Activated naive CD4-positive, alpha-beta T cell treated with anti-CD3 and anti-CD28 coated beads, Interleukin-2, amount 10 ng/mL, durations not matched to agents 7 days and 5 days (primary cell): ENCODE measurements around the gene ZNF771.
A peak's percentile ranks its signal among the peaks of the same experiment; 100 is the strongest.
"Not testable (repeated sequence)": the region's sequence is repeated elsewhere in the genome, so short reads cannot be mapped to it uniquely, and the experiment has no call there.

Experiments
- CTCF ChIA-PET: fragments of 350-600 bp; sonication (Branson Sonifier 250); formaldehyde crosslinking; loops from one replicate; lab custom pipeline; 2021; ENCODE audit warnings: antibody characterized with exemption; lab: Charles Lee
- DNase-seq: peaks from one replicate; pipeline ENCODE4 v3.0.0-alpha.2; 2020
- H3K27ac Mint-ChIP-seq: one replicate; pipeline ENCODE4 v1.8.0; 2021; ENCODE audit warnings: mild to moderate bottlenecking, moderate library complexity, mixed read lengths
- H3K27me3 Mint-ChIP-seq: one replicate; pipeline ENCODE4 v1.8.0; 2021; ENCODE audit warnings: mild to moderate bottlenecking, mixed read lengths
- H3K36me3 Mint-ChIP-seq: one replicate; pipeline ENCODE4 v1.8.0; 2021; ENCODE audit warnings: mixed read lengths
- H3K4me1 Mint-ChIP-seq: one replicate; pipeline ENCODE4 v1.8.0; 2021; ENCODE audit warnings: mixed read lengths
- H3K4me3 Mint-ChIP-seq: one replicate; pipeline ENCODE4 v1.8.0; 2021; ENCODE audit warnings: mild to moderate bottlenecking, moderate library complexity, mixed read lengths
- H3K9me3 Mint-ChIP-seq: one replicate; pipeline ENCODE4 v1.8.0; 2021; ENCODE audit warnings: mixed read lengths

Gene ZNF771

DNA sequence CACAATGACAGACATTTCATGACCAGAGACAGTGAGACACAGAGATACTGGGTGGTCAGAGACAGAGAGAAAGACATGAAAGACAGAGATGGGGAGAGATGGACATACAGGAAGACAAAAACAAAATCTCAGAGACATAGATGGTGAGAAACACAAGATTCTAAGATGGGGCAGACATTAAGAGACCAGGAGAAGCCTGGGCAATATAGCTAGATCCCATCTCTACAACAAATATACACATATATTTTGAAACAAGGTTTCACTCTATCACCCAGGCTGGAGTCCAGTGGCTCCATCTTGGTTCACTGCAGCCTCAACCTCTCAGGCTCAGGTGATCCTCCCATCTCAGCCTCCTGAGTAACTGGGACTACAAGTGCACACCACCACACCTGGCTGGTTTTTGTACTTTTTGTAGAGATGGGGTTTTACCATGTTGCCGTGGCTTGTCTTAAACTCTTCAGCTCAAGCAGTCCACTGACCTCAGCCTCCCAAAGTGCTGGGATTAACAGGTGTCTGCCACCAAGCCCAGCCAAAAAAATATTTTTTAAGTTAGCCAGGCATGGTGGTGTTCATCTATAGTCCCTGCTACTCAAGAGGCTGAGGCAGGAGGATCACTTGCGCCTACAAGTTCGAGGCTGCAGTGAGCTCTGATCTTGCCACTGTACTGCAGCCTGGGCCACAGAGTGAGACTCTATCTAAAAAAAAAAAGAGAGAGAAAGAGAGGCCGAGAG, 27.2 kb upstream of the ZNF771 start:
- H3K4me3 Mint-ChIP-seq: peak overlapping the region; percentile 83
- peak overlapping the region; percentile 97 for H3K27ac Mint-ChIP-seq
- peaks cover 43% of the 10 kb centered on the region for H3K36me3 Mint-ChIP-seq
- DNase-seq: no peak
- H3K27me3 Mint-ChIP-seq: no peaks in the 10 kb centered on the region
- peaks cover 75% of the 10 kb centered on the region for H3K4me1 Mint-ChIP-seq
- H3K9me3 Mint-ChIP-seq: no peaks in the 10 kb centered on the region
- CTCF ChIA-PET: interaction anchor here (1.0 to 1.2 kb wide), 3 partner anchors 9 to 29 kb away, joined by 3 read pairs; no protein-coding TSS in a partner anchor

DNA sequence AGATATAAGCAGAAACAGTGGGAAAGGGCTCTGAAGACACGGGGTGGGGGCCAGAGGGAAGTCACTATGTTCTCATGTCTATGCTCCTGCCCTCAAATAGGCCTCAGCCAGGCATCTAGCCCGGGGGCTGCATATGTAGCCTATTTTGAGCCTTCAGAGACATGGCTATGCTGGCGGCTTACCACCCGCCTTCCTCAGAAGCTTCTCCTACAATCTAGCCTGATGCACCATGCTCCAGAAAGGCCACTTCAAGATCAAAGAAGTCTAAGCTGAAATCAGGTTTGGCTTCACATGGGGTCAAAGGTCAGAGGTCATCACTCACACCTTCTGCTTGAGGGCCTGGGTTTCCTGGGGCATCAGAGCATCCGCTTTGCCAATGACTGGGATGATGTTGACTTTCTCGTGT, 26.6 kb upstream of the ZNF771 start:
- peak overlapping the region; percentile 83 for H3K4me3 Mint-ChIP-seq
- peaks cover 40% of the 10 kb centered on the region for H3K36me3 Mint-ChIP-seq
- peak; percentile 29 for DNase-seq
- H3K27ac Mint-ChIP-seq: peak overlapping the region; percentile 97
- CTCF ChIA-PET: interaction anchor here (1.0 to 1.2 kb wide), 3 partner anchors 10 to 29 kb away, joined by 3 read pairs; no protein-coding TSS in a partner anchor
- H3K4me1 Mint-ChIP-seq: peaks cover 77% of the 10 kb centered on the region
- no peaks in the 10 kb centered on the region for H3K27me3 Mint-ChIP-seq
- no peaks in the 10 kb centered on the region for H3K9me3 Mint-ChIP-seq

DNA sequence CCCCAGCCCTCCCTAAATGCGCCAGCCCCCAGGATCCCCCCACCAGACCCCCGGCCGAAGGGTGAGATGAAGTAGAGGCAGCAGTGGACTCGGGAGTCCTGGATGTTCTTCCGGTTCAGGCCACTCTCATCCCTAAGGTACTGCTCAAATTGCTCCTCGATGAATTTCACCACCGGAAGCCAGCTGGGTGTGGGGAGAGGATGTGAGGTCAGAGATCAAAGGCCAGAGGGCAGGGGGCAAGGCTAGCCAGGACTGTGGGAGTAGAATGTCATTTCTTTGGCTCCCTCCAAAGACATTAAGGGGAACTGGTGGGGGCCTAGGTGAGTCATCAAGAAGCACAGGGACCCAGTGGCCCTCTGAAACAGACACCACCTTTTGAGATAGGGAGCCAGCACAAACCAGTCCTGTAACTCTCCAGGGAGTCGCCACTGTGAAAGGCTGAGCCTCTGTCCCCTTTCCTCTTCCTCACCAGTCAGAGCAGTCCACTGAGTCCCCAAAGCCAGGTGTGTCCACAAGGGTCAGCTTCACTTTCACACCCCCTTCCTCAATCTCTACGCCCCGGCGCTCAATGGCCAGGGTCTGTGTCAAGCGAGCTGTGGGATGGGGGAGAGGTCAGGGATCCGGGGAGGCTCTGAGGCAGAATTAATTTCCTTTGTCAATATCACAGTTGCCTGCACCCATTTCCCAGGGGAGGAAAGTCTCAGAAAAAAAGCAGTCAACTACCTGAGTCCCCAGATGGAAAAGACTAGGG, 25.9 kb upstream of the ZNF771 start:
- CTCF ChIA-PET: interaction anchor here (2.0 kb wide), 1 partner anchor 10 kb away, joined by 12 read pairs; the partner anchor contains the start of gene TBC1D10B
- peak; percentile 70 for DNase-seq
- H3K27me3 Mint-ChIP-seq: no peaks in the 10 kb centered on the region
- H3K4me3 Mint-ChIP-seq: peak overlapping the region; percentile 83
- no peaks in the 10 kb centered on the region for H3K9me3 Mint-ChIP-seq
- peaks cover 40% of the 10 kb centered on the region for H3K36me3 Mint-ChIP-seq
- peak overlapping the region; percentile 97 for H3K27ac Mint-ChIP-seq
- peaks cover 73% of the 10 kb centered on the region for H3K4me1 Mint-ChIP-seq

DNA sequence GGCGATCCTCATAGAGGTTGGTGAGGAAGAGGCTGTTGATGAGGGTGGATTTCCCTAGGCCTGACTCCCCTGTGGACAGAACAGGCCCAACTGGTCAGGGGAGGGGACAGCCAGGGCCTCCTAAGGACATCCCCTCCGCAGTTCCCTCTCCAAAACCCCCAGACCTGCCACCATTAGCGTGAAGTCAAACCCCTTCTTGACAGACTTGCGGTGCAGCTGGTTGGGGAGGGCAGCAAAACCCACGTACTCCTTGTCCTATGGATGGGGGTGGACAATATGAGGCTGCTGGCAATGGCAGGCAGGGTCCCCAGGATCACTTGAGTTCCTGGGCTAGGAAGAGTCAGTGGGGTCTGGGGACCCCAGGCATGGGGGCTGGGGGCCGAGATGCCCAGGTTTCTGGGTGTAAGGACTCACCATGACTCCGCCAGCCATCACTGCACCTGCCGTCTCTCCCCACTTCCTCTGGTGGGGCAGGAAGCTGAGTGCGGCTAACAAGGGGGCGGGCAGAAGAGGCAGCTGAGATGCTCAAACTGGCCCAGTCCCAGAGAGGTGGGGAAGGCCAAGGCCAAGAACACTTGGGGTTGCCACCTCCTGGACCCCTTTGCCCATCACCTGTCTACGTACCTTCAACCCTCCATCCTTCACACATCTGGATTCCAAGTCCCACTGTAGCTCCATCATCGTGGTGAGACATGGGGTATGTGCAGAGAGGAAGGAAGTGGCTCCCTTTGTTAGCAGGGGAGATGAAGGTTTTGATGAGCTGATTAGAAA, 25.1 kb upstream of the ZNF771 start, which contains the start of gene SEPTIN1:
Gene SEPTIN1, minus strand, starts transcription at position 451 of the 771 bp plus-strand sequence. Its CDS starts 19 bp downstream, at position 432.
- Mint-ChIP-seq H3K27ac (peak within 1 kb of the TSS; percentile 97), H3K4me3 (peak within 1 kb of the TSS; percentile 83), H3K4me1 (peaks cover 66% of the 10 kb centered on the region), H3K27me3 (no peaks in the 10 kb centered on the region), H3K9me3 (no peaks in the 10 kb centered on the region), H3K36me3 (peaks cover 38% of the 10 kb centered on the region)
- CTCF ChIA-PET: interaction anchor here (1.5 to 2.0 kb wide), 2 partner anchors 11 to 14 kb away, joined by 11 to 12 read pairs; partner anchors contain the start of genes TBC1D10B and ZNF48
- DNase-seq: peak; percentile 89

DNA sequence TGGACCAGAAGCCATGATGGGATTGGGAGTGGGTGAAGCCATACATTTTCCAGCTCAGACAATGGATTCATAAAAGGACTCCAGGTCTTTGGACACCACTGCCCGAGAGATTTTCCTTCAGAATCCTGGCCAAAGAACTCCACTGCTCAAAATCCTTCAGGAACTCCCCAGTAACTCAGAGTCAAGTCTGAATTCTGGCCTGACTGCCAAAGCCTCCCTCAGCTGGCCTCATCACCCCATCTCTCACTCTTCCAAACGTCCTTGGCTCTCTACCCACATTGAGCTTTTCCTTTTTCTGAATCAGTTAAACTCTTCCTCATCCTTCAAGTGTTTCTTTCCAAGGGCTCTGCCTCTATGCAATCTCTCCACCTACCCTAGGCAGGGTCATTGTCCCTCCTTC, 23.9 kb upstream of the ZNF771 start:
- Mint-ChIP-seq H3K4me3 (peak overlapping the region; percentile 83), H3K4me1 (peaks cover 56% of the 10 kb centered on the region), H3K36me3 (peaks cover 28% of the 10 kb centered on the region), H3K27ac (peak overlapping the region; percentile 97), H3K9me3 (no peaks in the 10 kb centered on the region), H3K27me3 (no peaks in the 10 kb centered on the region)
- DNase-seq: no peak
- CTCF ChIA-PET: interaction anchor here (0.7 to 1.5 kb wide), 4 partner anchors 10 to 18 kb away, joined by 3 to 11 read pairs (median 4); partner anchors contain the start of gene ZNF48

DNA sequence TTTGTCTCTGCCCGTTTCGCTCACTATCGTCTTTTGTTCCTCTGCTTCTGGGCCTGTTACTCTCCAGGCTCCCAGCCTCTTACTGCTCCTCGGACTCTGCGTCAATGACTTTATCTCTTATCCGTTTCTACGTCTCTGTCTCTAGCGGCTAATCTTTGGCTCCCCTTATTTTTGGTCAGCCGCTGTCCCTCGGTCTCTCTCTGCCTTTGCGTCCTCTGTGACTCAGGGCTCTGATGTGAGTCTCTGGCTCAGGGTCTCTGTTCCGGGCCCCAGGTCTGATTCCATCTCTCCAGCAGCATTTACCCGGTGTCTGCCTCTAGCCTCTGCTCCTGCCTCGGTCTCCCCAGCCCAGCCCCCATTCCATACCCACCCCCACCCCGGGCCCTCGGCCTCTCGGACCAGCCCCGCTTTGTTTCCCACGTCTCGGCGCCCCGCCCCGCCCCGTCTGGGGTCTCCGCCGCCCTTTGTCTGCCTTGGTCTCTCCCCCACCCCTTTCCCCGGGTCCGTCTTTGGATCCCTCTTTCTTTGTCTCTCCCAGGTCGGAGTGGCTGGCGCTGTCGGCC, 12.7 kb upstream of the ZNF771 start:
- peaks cover 37% of the 10 kb centered on the region for H3K4me1 Mint-ChIP-seq
- peaks cover 12% of the 10 kb centered on the region for H3K27me3 Mint-ChIP-seq
- CTCF ChIA-PET: interaction anchor here (1.7 to 2.8 kb wide), 5 partner anchors 10 to 15 kb away, joined by 4 to 11 read pairs (median 9); partner anchors contain the start of genes SEPTIN1 and ZNF771
- peaks cover 24% of the 10 kb centered on the region for H3K36me3 Mint-ChIP-seq
- H3K4me3 Mint-ChIP-seq: peak overlapping the region; percentile 85
- no peak for DNase-seq
- peak overlapping the region; percentile 33 for H3K27ac Mint-ChIP-seq
- H3K9me3 Mint-ChIP-seq: no peaks in the 10 kb centered on the region

DNA sequence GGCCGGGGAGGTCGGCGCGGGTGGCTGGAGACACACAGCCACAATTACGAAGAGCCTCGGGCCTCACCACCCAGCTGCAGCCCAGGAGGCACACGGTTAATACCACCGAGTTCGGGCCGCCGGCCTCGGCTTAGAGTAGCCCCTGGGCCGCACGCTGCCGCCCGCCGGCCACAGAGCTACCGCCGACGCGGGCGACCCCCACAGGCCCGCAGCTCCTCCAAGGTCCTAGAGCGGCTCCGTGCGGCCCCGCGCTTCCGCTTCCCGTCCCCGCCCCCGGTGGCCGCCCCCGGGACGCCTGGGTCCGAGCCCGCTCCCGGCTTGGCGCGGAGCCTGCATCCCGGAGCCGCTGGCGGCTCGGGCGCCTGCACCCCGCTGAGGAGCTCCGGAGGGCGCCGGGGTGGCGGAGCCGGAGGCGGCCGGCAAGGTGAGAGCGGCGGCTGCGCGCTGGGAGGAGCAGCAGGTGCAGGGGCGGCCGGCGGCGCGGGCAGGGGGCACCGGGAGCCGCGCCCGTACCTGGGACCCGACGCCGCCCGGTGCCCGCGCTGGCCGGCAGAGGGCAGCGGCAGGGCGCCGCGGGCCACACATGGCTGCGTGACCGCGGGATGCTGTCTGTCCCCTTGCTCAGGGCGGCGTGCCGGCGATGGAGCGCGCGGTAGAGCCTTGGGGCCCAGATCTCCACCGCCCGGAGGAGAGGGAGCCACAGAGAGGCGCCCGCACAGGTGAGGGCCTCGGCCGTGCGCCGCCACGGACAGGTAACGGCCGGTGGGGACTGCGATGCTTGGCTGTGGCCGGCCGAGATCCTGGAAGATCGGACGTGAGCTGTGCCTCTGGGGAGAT, 12.0 kb upstream of the ZNF771 start, which contains the start of gene ZNF48:
Gene ZNF48, plus strand, starts transcription at position 266 of the 837 bp plus-strand sequence. Its CDS starts 375 bp downstream, at position 641.
- peak within 1 kb of the TSS; percentile 75 for H3K27ac Mint-ChIP-seq
- peaks cover 41% of the 10 kb centered on the region for H3K4me1 Mint-ChIP-seq
- peaks cover 24% of the 10 kb centered on the region for H3K36me3 Mint-ChIP-seq
- CTCF ChIA-PET: interaction anchor here (1.0 to 2.6 kb wide), 7 partner anchors 9 to 17 kb away, joined by 3 to 11 read pairs (median 4); partner anchors contain the start of genes SEPTIN1 and ZNF771
- peaks cover 14% of the 10 kb centered on the region for H3K27me3 Mint-ChIP-seq
- H3K9me3 Mint-ChIP-seq: no peaks in the 10 kb centered on the region
- peak; percentile 69 for DNase-seq
- peak within 1 kb of the TSS; percentile 88 for H3K4me3 Mint-ChIP-seq

DNA sequence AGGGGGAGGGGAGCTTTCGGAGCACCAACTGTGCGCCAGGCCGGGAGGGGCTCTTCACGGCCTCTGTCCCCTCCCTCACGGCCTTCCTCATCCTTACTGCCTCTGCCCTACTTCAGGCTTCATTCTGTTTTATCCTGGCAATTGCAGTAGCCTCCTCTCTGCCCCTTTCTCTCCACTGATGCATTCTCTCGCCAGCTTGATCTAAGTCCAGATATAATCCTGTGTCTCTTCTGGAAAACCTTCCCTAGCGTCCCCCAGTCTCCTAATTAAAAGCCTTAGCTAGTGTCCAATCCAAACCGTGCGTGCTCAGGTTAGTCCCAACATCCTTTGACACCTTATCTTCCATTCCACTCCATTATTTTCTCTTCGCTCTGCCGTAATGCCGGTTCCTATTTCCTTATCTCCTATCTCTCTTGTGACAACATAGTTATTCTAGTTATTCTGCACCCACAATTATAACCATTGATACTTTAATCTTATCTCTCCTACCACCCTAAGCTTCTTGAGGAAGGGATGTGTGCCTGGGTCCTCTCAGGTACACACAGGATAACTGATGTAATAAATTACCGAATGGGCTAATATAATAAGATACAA, 11.3 kb upstream of the ZNF771 start:
- H3K27ac Mint-ChIP-seq: peak overlapping the region; percentile 75
- DNase-seq: no peak
- peaks cover 43% of the 10 kb centered on the region for H3K4me1 Mint-ChIP-seq
- peak overlapping the region; percentile 88 for H3K4me3 Mint-ChIP-seq
- CTCF ChIA-PET: interaction anchor here (1.0 to 2.6 kb wide), 6 partner anchors 8 to 16 kb away, joined by 3 to 11 read pairs (median 5); partner anchors contain the start of genes SEPTIN1 and ZNF771
- peaks cover 24% of the 10 kb centered on the region for H3K36me3 Mint-ChIP-seq
- no peaks in the 10 kb centered on the region for H3K9me3 Mint-ChIP-seq
- H3K27me3 Mint-ChIP-seq: peaks cover 15% of the 10 kb centered on the region

DNA sequence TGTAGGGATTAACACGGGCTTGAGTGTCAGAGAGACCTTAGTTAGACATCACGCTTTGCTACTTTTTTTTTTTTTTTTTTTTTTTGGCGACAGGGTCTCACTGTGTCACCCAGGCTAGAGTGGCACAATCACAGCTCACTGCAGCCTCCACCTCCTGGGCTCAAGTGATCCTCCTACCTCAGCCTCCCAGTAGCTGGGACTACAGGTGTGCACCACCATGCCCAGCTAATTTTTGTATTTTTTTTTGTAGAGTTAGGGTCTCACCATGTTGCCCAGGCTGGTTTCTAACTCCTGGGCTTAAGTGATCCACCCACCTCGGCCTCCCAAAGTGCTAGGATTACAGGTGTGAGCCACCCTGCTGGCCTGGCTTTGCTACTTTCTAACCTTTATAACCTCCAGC, 10.8 kb upstream of the ZNF771 start:
- Mint-ChIP-seq H3K36me3 (peaks cover 24% of the 10 kb centered on the region), H3K4me3 (peak overlapping the region; percentile 88), H3K27me3 (peaks cover 12% of the 10 kb centered on the region), H3K4me1 (peaks cover 46% of the 10 kb centered on the region)
- CTCF ChIA-PET: interaction anchor here (1.0 to 2.6 kb wide), 4 partner anchors 11 to 16 kb away, joined by 3 to 11 read pairs (median 8); partner anchors contain the start of genes SEPTIN1 and ZNF771
- H3K27ac Mint-ChIP-seq, H3K9me3 Mint-ChIP-seq, DNase-seq: not testable (repeated sequence)

DNA sequence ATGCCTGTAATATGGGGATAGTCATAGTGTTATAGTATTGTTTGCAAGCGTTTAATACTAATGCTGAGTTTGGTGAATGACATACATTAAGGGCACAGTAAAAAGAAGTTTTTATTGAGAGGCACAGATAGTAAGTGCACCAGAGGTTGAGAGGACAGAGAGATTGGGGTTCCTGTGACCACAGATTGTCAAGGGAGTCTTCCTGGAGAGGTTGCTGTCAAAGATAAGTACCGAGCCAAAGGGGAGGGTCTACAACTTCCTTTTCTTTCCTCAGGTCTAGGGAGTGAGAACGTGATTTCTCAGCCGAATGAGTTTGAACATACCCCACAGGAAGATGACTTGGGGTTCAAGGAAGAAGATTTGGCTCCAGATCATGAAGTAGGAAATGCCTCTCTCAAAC, 10.3 kb upstream of the ZNF771 start:
- Mint-ChIP-seq H3K4me3 (peak overlapping the region; percentile 88), H3K9me3 (no peaks in the 10 kb centered on the region), H3K27me3 (peaks cover 10% of the 10 kb centered on the region), H3K27ac (peak overlapping the region; percentile 60), H3K4me1 (peaks cover 48% of the 10 kb centered on the region), H3K36me3 (peaks cover 24% of the 10 kb centered on the region)
- CTCF ChIA-PET: interaction anchor here (2.6 kb wide), 1 partner anchor 14 kb away, joined by 11 read pairs; the partner anchor contains the start of gene SEPTIN1
- no peak for DNase-seq

DNA sequence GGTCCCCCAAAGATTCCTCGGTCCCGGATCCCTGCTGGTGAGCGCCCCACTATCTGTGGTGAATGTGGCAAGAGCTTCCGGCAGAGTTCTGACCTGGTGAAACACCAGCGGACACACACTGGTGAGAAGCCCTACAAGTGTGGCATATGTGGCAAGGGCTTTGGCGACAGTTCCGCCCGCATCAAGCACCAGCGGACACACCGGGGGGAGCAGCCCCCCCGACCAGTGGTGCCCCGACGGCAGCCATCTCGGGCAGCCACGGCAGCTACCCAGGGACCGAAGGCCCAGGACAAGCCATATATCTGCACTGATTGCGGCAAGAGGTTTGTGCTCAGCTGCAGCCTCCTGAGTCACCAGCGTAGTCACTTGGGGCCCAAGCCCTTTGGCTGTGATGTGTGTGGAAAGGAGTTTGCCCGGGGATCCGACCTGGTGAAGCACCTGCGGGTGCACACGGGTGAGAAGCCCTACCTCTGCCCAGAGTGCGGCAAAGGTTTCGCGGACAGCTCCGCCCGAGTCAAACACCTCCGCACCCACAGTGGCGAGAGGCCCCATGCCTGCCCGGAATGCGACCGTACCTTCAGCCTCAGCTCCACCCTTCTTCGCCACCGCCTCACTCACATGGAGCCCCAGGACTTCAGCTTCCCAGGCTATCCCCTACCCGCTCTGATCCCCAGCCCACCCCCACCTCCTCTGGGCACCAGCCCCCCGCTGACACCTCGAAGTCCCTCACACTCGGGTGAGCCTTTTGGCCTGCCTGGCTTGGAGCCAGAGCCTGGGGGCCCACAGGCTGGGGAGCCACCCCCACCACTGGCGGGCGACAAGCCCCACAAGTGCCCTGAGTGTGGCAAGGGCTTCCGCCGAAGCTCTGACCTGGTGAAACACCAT, 9.4 kb upstream of the ZNF771 start:
- CTCF ChIA-PET: no interaction called here
- no peaks in the 10 kb centered on the region for H3K9me3 Mint-ChIP-seq
- peaks cover 48% of the 10 kb centered on the region for H3K4me1 Mint-ChIP-seq
- DNase-seq: no peak
- peaks cover 19% of the 10 kb centered on the region for H3K27me3 Mint-ChIP-seq
- H3K27ac Mint-ChIP-seq: no peak overlapping the region
- H3K36me3 Mint-ChIP-seq: peaks cover 24% of the 10 kb centered on the region
- no peak overlapping the region for H3K4me3 Mint-ChIP-seq
